HG02981 (cell line): Measurements from ENCODE around the gene CHST1.

Experiments
- ATAC-seq: cut with Tn5 transposase; IDR thresholded peaks from one replicate; pipeline ENCODE4 v1.9.1; 2021; ENCODE audit warnings: mild to moderate bottlenecking, moderate library complexity; ENCODE audit not compliant: unreplicated experiment

CHST1 gene

DNA sequence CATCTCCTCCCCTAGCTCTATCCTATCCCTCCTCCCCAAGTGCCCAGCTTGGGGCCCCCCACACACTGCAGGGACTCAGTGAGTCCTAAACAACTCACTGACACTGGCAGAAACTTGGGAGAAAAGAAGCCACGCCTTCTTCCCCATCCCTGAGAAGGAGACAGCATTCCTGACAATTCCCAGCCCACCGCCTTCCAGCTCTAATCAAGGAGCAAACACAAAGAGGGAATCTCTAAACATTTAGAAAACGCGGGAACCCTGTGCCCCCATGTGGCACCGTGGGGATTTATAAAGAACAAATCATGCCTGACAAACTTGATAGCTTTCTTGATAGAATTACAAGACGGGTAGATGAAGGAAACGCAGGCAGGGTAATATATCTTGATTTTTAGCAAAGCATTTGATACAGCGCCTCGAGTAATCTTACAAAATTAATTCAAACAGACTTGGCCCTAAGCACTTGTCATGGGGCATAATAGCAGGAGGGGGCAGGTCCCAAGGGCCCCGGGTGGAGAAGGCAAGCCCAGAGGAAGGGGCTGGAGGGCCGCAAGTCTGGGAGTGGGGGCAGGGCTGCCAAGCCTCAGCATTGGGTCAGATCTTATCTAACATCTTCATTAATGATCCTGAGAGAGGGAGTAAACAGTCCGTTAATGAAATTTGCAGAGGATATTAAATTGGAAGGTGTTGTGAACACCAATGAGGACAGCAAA is 4.5 kb downstream of the CHST1 start:
- no peak for ATAC-seq

DNA sequence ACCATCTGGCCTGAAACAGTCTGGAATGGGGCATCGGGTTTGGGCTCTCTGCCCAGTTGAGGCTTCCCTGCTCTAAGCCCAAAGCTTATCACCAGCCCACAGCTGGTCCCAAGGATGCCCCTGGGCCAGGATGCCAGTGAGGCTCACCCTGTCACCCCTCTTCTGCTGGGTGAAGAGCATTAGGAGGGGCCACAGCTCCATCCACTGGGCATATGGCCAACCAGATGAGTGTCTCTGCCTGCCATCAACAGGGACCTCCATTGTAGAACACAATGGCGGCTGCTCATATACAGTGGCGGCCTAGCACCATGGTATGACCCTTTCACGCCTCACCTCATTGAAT is 5.6 kb downstream of the CHST1 start:
- ATAC-seq = no peak

DNA sequence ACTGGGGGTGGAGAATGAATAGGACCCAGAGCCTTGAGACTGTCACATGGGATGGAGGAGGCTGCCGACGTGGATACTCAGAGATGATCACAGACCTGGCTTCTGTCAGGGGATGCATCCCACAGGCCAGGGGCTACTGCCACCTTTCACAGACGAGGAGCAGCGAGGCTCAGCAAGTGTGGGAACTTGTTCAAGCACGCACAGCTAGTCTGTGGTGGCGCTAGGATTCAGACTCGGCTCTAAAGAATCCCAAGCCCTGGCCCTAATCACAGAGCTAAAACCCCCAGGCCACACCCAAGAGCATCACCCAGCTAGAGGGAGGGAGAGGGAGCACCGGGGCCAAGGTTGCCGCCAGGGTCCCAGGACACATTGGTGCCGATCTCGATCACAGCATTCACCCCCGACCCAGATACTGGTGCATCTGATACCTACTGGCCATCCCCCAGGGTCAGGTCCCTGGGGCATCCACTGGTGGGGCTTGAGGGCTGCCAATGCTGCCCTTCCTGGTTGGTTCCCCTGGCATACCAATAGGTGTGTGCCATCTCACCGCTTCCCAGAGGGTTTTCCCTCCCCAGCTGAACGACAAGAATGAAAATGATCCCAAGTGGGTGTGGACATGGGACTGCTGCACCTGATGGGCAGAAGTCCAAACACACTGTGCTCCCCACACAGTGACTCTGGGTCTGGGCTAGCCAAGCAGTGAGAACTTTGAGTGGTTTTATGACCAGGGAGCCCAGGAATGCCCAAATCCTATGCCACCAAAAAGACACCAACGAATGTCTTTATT is 6.2 kb downstream of the CHST1 start:
- ATAC-seq = no peak

DNA sequence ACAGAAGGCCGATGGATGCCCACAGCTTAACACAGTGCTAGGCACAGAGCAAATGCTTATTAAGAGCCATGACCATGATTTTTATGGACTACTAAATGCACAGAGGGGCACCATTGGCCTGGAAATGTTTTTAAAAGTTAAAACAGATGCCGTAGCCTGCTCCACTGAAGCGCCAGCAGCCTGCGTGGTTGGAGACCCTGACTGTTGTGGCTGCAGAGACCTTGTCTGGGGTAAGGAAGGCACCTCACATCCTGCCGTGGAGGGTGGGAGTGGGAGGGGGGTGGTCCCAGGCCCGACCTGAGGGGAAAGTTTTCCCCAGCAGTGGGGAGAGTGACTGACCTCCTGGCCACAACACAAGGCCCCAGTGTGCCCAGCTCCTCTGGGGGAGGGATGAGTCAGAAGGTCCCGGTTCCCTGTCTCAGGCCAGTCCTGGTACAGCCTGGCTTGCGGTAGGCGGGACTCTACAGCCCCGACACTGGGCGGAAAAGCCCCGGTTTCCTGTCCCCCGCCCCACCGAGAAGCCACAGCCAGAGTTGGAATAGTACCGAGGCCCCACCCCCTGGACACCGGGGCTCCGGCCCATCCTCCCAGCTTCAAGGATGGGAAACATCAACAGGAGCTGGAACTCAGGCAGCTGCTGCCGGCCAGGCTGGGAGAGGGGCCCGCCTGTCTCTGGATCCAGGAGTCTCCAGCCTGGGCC is 7.0 kb downstream of the CHST1 start:
- ATAC-seq = no peak

DNA sequence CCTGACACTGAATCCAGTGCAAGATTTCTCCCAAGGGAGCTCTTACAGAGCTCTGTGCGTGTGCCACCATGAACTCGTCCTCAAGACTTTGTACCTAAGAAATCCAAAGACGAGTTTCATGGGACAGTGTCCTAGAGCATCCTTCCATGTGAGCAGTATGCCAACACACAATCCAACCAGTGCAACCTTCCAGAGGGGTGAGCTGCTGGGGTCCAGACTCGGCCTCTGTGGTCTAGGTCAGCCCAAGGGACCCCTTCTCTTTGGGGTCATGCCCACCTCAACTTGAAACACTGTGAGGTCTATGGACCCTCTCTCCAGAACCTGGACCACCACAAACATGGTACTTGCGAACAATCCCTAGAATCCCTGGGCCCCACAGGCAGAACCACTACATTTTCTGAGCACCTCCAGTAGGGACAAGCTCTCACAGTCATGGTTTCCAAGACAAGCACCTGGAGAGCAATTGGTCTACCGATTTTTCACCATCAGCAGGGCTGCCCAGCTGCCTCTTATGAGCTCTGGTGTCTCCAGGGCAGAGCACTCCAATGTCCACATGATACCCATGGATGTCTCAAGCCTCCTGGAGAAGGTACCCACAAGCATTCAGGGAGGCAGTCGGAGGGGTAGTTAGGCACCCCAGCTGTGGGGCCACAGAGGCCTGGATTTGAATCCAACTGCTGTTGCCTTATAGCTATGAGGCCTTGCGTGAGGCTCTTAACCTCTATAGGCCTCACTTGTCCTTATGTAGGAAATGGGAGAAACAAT is 7.7 kb downstream of the CHST1 start:
- no peak for ATAC-seq

DNA sequence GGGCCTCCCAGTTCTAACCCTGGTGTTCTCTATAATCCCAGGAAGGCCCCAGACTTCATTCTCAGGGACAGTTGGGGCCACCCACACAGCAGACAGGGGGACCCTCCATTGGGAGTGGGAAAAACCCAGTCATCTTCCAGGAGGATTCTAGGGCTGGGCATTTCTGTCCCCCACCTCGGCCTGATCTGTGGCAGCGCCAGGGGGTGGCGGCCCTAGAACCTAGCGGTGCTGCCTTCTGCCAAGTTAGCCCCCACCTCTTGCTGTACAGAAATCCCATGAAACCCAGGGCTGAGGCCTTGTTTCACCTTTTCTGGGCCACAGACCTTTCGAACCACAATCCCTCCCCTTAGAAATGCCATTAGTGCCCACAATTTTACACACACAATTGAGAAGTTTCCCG is 9.6 kb downstream of the CHST1 start:
- ATAC-seq = no peak

DNA sequence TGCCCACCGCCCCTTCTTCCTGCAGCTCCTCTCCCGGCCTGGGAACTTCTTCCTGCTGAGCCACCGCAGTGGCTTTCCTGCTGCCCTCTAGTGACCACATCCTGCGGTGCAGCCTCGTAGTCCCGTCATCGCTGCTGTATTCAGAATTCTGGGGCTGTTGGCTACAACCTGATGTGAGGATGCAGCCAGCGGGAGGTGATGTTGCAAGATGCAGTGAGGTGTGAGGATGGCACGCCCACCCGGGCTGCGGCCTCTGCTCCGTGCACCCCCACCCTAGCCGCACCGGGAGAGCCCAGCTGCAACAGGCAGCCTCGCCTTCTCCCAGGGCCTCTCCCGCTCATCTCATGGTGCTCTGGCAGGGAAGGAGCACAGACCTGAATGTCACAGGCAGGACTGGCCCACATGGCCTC is 10.1 kb downstream of the CHST1 start:
- ATAC-seq = no peak

DNA sequence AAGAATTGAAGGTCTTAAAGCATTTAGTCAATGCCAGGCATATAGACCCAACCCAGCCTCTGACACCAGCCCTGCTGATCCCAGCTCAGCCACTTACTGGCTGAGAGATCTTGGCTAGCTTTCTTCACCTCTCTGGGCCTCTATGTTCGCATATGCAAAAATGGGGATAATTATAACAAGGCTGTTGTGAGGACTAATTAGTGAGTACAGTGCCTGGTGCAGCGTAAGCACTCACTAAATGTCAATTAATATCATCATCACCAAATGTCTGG is 10.5 kb downstream of the CHST1 start:
- no peak for ATAC-seq

DNA sequence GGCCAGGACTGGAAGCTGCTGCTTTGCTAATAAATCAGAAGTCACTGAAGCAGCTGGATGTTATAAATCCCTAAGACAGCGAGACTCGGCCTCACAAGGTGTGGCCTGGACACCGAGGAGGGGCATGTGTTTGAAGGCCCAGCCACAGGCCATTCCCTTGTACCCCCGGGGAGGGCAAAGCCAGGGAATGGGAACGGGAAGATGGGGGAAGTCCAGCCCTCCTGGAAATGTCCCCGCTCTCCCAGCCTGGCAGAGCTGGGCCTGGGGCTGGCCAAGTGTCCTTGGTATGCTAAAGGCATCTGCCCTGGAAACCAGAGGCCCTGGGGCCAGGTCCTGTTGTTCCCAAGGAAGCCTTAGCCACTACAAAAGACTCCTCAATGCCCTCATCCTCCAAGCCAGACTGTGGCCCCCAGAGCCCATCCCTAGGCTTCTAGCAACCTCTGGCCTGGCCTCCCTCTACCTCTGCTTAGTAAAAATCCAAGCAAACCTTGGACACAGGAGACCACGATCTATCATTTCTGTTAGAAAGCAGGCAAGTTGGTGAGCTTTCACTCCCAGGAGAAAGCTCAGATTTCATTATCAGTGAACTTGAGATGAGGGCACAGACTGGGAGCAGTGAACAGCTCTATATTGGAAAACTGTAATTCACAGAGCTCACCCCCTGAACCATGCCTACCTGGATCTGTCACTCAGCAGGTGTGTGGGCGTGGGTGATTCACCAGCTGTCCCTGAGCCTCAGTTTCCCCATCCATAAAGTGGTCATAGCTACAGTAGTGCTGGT is 11.0 kb downstream of the CHST1 start:
- ATAC-seq = no peak

DNA sequence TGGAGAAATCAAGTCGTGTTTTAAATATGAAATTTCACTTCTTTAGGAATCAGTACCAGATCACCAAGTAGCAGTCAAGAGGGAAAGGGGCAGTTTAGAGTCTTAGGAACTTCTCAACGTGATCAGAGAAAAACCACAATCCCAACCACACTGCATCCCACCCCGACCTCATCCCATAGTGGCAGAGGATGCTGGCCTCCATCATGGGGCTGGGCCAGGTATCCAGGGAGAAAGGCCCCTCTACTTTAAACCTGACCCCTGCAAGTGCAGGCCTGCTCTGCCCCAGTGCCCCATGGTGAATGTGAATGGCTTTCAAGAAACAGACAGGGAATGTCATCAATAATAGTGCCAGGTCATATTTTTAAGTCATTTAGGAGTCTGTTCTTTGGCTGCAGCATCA is 12.1 kb downstream of the CHST1 start:
- ATAC-seq = no peak

DNA sequence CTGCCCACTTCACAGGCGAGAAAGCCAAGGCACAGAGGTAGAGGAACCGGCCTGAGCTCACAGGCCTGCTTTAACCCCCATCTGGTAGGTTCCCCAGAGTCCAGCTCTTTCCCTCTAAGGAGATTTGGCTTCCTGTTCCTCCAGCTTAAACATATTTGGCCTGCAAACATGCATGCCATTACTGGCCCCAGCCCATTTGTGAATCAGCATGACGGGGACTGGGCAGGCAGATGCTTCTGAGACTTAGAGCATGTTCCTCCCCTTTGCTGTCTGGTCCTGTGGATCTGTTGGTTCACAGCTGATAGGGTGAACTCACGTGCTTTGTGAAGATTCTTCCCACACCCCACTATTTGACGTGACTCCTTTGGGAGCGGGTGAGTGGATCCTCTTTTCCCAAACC is 12.6 kb downstream of the CHST1 start:
- no peak for ATAC-seq

DNA sequence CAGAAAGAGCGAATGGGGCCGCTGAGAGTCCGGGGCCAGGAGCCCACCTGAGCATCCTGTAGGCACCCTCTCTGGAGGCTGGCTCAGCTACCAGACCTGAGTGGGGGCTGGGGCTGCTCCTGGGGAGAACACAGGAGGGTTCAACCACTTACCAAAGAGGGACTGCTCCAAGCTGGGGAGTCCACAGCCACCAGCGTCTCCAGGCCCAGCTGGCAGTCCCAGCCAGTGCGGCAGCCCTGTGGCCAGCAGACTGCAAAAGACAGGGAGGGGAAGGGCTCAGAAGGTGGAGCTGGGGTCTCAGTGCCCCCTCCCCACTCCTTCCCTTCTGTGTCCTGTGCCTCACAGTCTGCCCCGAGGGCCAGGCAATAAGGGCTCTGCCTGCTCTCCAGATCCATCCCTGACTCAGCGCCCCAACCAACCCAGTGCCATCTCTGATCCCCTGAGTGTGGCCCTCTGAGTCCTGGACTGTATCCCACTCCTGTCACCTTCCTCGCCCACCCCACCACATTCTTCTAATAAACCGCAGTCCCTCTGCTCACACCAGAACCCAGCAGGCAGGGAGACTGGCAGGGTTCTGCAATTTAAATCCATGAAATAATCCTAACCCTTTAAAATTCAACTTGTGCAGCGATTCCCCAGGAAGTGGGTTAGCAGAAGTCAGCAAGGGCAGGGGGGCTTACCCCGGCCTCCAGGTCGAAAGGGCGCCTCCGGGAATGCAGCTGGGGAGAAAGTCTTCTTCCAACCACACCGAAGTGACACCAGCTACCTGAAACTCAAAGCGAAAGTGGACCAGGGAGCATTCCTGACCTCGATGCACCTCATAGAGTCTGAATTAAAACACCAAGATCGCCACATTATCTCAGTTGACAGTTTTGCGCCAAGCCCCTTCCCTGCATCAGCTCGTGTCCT is 13.3 kb downstream of the CHST1 start:
- ATAC-seq = no peak

DNA sequence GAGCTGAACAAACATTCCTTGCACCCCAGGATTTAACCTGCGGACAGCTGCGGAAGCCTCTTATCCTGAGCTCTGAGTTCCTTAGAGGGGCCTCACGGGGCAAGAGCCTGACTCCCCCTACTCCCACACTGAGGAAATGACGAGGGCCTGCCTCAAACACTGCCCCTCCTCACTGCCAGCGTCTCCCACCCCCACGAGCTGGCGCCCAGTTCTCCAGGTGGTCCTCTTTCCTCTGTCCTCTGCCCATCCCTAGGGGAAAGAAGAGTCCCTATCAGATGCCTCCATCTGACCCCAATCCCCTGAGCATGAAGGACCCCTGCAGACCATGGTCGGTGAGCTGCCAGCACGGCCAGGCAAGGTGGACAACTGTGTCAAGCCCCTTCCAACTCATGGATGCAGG is 14.3 kb downstream of the CHST1 start:
- ATAC-seq = no peak

DNA sequence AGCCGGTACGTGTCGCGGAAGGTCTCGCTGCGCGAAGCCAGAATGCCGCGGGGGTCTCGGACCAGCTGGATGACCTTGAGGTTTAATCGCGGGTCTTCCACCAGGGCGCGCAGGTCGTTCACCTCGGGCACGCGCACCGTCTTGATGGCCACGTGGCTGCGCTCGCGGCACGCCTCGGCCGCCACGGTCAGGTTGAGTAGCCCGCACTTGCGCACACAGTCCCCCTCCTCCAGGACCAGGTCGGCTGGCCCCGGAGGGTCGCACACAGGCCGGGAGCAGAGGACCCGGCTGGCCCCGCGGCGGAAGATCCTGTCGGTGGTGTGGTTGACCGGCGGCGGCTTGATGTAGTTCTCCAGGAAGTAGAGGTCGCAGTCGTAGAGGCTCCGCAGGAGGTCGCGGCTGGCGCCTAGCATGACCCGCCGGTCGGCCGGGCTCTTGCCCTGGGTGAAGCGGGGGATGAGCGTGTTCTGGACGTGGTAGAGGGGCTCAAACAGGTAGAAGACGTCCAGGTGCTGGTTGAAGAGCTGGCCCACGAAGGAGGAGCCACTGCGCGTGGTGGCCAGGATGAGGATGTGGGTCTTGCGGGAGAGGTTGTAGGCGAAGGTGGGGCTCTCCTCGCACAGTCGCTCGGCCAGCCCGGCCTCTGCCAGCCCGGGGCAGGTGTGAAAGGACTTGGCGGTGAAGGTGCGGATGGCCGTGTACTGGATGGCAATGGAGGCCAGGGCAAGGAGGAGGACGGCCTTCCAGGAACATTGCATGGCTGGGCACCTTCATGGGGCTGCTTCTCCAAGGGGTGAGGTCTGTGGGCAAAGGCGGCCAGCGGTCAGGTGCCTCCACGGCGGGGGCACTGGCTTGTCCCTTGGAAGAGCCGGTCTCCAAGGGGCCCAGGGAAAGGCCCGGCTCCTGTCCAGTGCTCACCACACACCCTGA is 15.0 kb downstream of the CHST1 start:
- no peak for ATAC-seq

DNA sequence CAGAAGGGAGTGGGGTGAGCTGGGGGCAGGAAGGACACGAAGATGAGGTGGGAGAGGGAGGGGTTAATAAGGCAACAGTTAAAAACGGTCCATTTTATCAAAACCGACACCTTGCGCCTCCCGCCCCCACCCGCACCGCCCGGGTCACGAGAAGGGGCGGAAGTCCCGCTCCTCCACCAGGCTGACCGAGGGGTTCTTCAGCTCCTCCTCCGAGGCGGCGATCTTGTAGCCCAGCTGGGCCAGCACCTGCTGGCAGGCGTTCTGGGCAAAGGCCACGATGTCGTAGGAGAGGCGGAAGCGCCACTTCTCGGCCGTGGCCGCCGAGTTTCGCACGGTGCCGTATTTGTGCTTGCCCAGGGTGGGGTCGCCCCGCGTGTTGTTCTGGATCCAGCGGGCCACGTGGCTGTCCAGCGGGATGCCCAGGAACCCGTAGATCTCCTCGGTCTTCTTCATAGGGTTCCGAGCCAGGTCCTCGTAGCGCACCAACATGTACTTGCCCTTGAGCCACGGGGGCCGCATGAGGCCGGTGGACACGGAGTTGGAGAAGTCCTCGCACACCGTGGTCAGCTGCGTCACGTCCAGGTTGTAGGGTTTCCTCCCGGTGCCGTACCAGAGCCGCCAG is 15.8 kb downstream of the CHST1 start:
- no peak for ATAC-seq

DNA sequence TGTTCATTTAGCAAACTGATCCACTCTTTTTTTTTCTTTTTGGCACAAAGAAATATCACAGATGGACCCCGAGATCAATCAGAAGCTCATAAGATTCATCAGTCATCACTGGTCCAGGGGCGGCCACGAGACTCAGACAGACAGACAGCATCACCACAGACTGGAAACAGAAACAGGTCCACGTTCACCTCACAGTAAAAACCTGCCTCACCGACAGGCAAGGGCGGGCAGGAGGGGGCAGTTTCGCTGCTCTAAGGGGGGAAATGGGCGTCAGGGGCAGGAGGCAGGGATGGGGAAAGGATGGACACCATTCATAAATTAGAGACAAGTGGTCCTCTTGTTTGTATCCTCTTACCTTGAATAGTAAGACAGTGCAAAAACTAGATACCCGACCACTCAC is 16.5 kb downstream of the CHST1 start:
- no peak for ATAC-seq

DNA sequence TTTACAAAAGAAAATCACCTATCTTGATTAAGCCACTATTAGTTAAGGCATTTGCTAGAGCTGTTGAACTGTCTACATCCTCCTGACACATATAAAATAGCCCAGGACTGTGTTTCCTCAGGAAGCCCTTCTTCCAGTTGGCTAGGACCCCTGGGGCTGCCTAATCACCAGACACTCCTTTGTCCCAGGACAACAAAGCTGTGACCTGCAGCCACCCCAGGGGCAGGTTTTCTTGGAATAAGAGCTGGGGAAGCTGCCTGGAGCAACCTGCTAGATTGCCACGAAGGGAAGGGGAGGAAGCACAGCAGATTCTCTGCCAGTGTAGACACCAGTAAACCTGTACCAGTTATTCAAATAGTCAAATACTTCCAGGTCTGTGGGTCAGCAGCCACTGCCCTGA is 17.6 kb downstream of the CHST1 start:
- ATAC-seq = no peak

DNA sequence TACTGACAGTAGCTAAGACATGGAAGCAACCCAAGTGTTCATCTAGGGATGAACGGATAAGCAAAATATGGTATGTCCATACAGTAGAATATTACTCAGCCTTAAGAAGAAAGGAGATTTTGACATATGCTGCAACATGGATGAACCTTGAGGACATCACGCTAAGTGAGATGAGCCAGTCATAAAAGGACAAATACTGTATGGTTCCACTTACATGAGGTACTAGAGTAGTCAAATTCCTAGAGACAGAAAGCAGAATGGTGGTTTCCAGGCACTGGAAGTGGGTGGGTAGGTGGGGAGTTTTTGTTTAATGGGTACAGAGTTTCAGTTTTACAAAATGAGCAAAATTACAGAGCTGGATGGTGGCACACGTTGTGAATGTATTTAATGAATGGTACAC is 18.1 kb downstream of the CHST1 start:
- ATAC-seq = no peak
